Measurements from ENCODE around the gene PRRT3. TPM values are rescaled to one million over a fixed set of nuclear protein-coding genes. Genes with fewer than 3 reads are reported as not detected.
"Not testable (repeated sequence)": the region's sequence is repeated elsewhere in the genome, so short reads cannot be mapped to it uniquely, and the experiment has no call there.

Gene PRRT3
- polyA plus RNA-seq, 2 donors, result 1.0 to 2.0 TPM

- not testable (repeated sequence) for H3K4me3 ChIP-seq (ENCODE audit: low read depth in 1 of 2, low read length in 2 of 2)
- peaks cover 0 to 29% of the 10 kb centered on the region in 2 donors for H3K36me3 ChIP-seq (ENCODE audit: control insufficient read depth in 2 of 2, insufficient read depth in 2 of 2, low read length in 1 of 2)
- 96 to 97% methylated on average over 6 to 32 of the region's 32 CpGs for WGBS, 2 donors
These were observed 12.3 kb downstream of the PRRT3 start for GRCh38 chr3:9939906-9940305.

GRCh38 chr3:9938966-9939365 lies 13.2 kb downstream of the PRRT3 start:
- H3K36me3 ChIP-seq (ENCODE audit: control insufficient read depth in 2 of 2, insufficient read depth in 2 of 2, low read length in 1 of 2), result peaks cover 0 to 24% of the 10 kb centered on the region in 2 donors
- H3K4me1 ChIP-seq (ENCODE audit: control insufficient read depth in 2 of 2, insufficient read depth in 2 of 2, low read length in 1 of 2), result peaks cover 5 to 8% of the 10 kb centered on the region in 2 donors
- H3K27me3 ChIP-seq (ENCODE audit: control insufficient read depth in 1 of 2, insufficient read depth in 2 of 2, low read length in 2 of 2), result no peaks in the 10 kb centered on the region
- H3K27ac ChIP-seq (ENCODE audit: low read depth in 2 of 2, low read length in 1 of 2), result no peak overlapping the region
- WGBS, 2 donors, result 94 to 96% methylated on average over 2 of the region's 2 CpGs
- no peaks in the 10 kb centered on the region for H3K9me3 ChIP-seq (ENCODE audit: control insufficient read depth in 2 of 2, insufficient read depth in 1 of 2, low read depth in 1 of 2, low read length in 1 of 2)
- H3K4me3 ChIP-seq (ENCODE audit: low read depth in 1 of 2, low read length in 2 of 2), result no peak overlapping the region

More at GRCh38 chr3:9939906-9940305, 12.3 kb downstream of the PRRT3 start:
- not testable (repeated sequence) for H3K9me3 ChIP-seq (ENCODE audit: control insufficient read depth in 2 of 2, insufficient read depth in 1 of 2, low read depth in 1 of 2, low read length in 1 of 2); H3K27me3 ChIP-seq (ENCODE audit: control insufficient read depth in 1 of 2, insufficient read depth in 2 of 2, low read length in 2 of 2); H3K27ac ChIP-seq (ENCODE audit: low read depth in 2 of 2, low read length in 1 of 2); H3K4me1 ChIP-seq (ENCODE audit: control insufficient read depth in 2 of 2, insufficient read depth in 2 of 2, low read length in 1 of 2)

- no peaks in the 10 kb centered on the region for H3K9me3 ChIP-seq (ENCODE audit: control insufficient read depth in 2 of 2, insufficient read depth in 1 of 2, low read depth in 1 of 2, low read length in 1 of 2)
- peaks cover 0 to 15% of the 10 kb centered on the region in 2 donors for H3K36me3 ChIP-seq (ENCODE audit: control insufficient read depth in 2 of 2, insufficient read depth in 2 of 2, low read length in 1 of 2)
- 94% methylated on average over 13 of the region's 13 CpGs for WGBS, 2 donors
- peaks cover 5 to 8% of the 10 kb centered on the region in 2 donors for H3K4me1 ChIP-seq (ENCODE audit: control insufficient read depth in 2 of 2, insufficient read depth in 2 of 2, low read length in 1 of 2)
- H3K27ac ChIP-seq (ENCODE audit: low read depth in 2 of 2, low read length in 1 of 2), result no peak overlapping the region
- no peak overlapping the region for H3K4me3 ChIP-seq (ENCODE audit: low read depth in 1 of 2, low read length in 2 of 2)
- H3K27me3 ChIP-seq (ENCODE audit: control insufficient read depth in 1 of 2, insufficient read depth in 2 of 2, low read length in 2 of 2), result no peaks in the 10 kb centered on the region
These were observed 14.5 kb downstream of the PRRT3 start for GRCh38 chr3:9937486-9938238.

- Histone ChIP-seq H3K9me3 (ENCODE audit: control insufficient read depth in 2 of 2, insufficient read depth in 1 of 2, low read depth in 1 of 2, low read length in 1 of 2) (no peaks in the 10 kb centered on the region), H3K4me1 (ENCODE audit: control insufficient read depth in 2 of 2, insufficient read depth in 2 of 2, low read length in 1 of 2) (peaks cover 5 to 11% of the 10 kb centered on the region in 2 donors), H3K27ac (ENCODE audit: low read depth in 2 of 2, low read length in 1 of 2) (no peak overlapping the region), H3K27me3 (ENCODE audit: control insufficient read depth in 1 of 2, insufficient read depth in 2 of 2, low read length in 2 of 2) (no peaks in the 10 kb centered on the region), H3K36me3 (ENCODE audit: control insufficient read depth in 2 of 2, insufficient read depth in 2 of 2, low read length in 1 of 2) (peaks cover 0 to 12% of the 10 kb centered on the region in 2 donors), H3K4me3 (ENCODE audit: low read depth in 1 of 2, low read length in 2 of 2) (no peak overlapping the region)
- 89 to 93% methylated on average over 5 of the region's 5 CpGs for WGBS, 2 donors
These were observed 16.2 kb downstream of the PRRT3 start for GRCh38 chr3:9935966-9936510.

GRCh38 chr3:9934993-9935392 lies 17.2 kb downstream of the PRRT3 start:
- WGBS, 2 donors, result 46 to 51% methylated on average over 4 of the region's 4 CpGs
- no peaks in the 10 kb centered on the region for H3K27me3 ChIP-seq (ENCODE audit: control insufficient read depth in 1 of 2, insufficient read depth in 2 of 2, low read length in 2 of 2)
- no peaks in the 10 kb centered on the region for H3K9me3 ChIP-seq (ENCODE audit: control insufficient read depth in 2 of 2, insufficient read depth in 1 of 2, low read depth in 1 of 2, low read length in 1 of 2)
- H3K27ac ChIP-seq (ENCODE audit: low read depth in 2 of 2, low read length in 1 of 2), result peak overlapping the region in 1 of 2 donors; percentile 18
- no peak overlapping the region for H3K4me3 ChIP-seq (ENCODE audit: low read depth in 1 of 2, low read length in 2 of 2)
- peaks cover 3 to 10% of the 10 kb centered on the region in 2 donors for H3K36me3 ChIP-seq (ENCODE audit: control insufficient read depth in 2 of 2, insufficient read depth in 2 of 2, low read length in 1 of 2)
- peaks cover 5 to 11% of the 10 kb centered on the region in 2 donors for H3K4me1 ChIP-seq (ENCODE audit: control insufficient read depth in 2 of 2, insufficient read depth in 2 of 2, low read length in 1 of 2)

- H3K9me3 ChIP-seq (ENCODE audit: control insufficient read depth in 2 of 2, insufficient read depth in 1 of 2, low read depth in 1 of 2, low read length in 1 of 2), result no peaks in the 10 kb centered on the region
- H3K4me3 ChIP-seq (ENCODE audit: low read depth in 1 of 2, low read length in 2 of 2), result peak overlapping the region; percentile 64 to 71
- peak overlapping the region; percentile 94 to 95 for H3K27ac ChIP-seq (ENCODE audit: low read depth in 2 of 2, low read length in 1 of 2)
- H3K36me3 ChIP-seq (ENCODE audit: control insufficient read depth in 2 of 2, insufficient read depth in 2 of 2, low read length in 1 of 2), result peaks cover 8 to 14% of the 10 kb centered on the region in 2 donors
- WGBS, 2 donors, result 16 to 20% methylated on average over 11 of the region's 11 CpGs
- H3K27me3 ChIP-seq (ENCODE audit: control insufficient read depth in 1 of 2, insufficient read depth in 2 of 2, low read length in 2 of 2), result no peaks in the 10 kb centered on the region
- H3K4me1 ChIP-seq (ENCODE audit: control insufficient read depth in 2 of 2, insufficient read depth in 2 of 2, low read length in 1 of 2), result peaks cover 5 to 11% of the 10 kb centered on the region in 2 donors
These were observed 18.0 kb downstream of the PRRT3 start for GRCh38 chr3:9934235-9934621.

GRCh38 chr3:9933561-9934234 lies 18.5 kb downstream of the PRRT3 start, which contains the start of gene CRELD1:
CRELD1 (plus strand) TSS chr3:9933834; CDS start chr3:9934439, 605 bp downstream.
- H3K27ac ChIP-seq (ENCODE audit: low read depth in 2 of 2, low read length in 1 of 2), result peak within 1 kb of the TSS; percentile 94 to 95
- H3K4me1 ChIP-seq (ENCODE audit: control insufficient read depth in 2 of 2, insufficient read depth in 2 of 2, low read length in 1 of 2), result peaks cover 5 to 11% of the 10 kb centered on the region in 2 donors
- WGBS, 2 donors, result 0% methylated on average over 45 to 50 of the region's 50 CpGs
- no peaks in the 10 kb centered on the region for H3K27me3 ChIP-seq (ENCODE audit: control insufficient read depth in 1 of 2, insufficient read depth in 2 of 2, low read length in 2 of 2)
- H3K36me3 ChIP-seq (ENCODE audit: control insufficient read depth in 2 of 2, insufficient read depth in 2 of 2, low read length in 1 of 2), result peaks cover 8 to 14% of the 10 kb centered on the region in 2 donors
- no peaks in the 10 kb centered on the region for H3K9me3 ChIP-seq (ENCODE audit: control insufficient read depth in 2 of 2, insufficient read depth in 1 of 2, low read depth in 1 of 2, low read length in 1 of 2)
- H3K4me3 ChIP-seq (ENCODE audit: low read depth in 1 of 2, low read length in 2 of 2), result peak within 1 kb of the TSS; percentile 64 to 71

GRCh38 chr3:9932843-9933560 lies 19.2 kb downstream of the PRRT3 start:
- Histone ChIP-seq H3K36me3 (ENCODE audit: control insufficient read depth in 2 of 2, insufficient read depth in 2 of 2, low read length in 1 of 2) (peaks cover 11 to 20% of the 10 kb centered on the region in 2 donors), H3K27ac (ENCODE audit: low read depth in 2 of 2, low read length in 1 of 2) (peak overlapping the region; percentile 94 to 95), H3K4me3 (ENCODE audit: low read depth in 1 of 2, low read length in 2 of 2) (peak overlapping the region; percentile 64 to 71), H3K27me3 (ENCODE audit: control insufficient read depth in 1 of 2, insufficient read depth in 2 of 2, low read length in 2 of 2) (no peaks in the 10 kb centered on the region), H3K9me3 (ENCODE audit: control insufficient read depth in 2 of 2, insufficient read depth in 1 of 2, low read depth in 1 of 2, low read length in 1 of 2) (no peaks in the 10 kb centered on the region), H3K4me1 (ENCODE audit: control insufficient read depth in 2 of 2, insufficient read depth in 2 of 2, low read length in 1 of 2) (peaks cover 5 to 11% of the 10 kb centered on the region in 2 donors)
- 0 to 1% methylated on average over 62 to 77 of the region's 77 CpGs for WGBS, 2 donors

GRCh38 chr3:9932535-9932842 lies 19.7 kb downstream of the PRRT3 start:
- Histone ChIP-seq H3K4me3 (ENCODE audit: low read depth in 1 of 2, low read length in 2 of 2) (peak overlapping the region; percentile 64 to 71), H3K9me3 (ENCODE audit: control insufficient read depth in 2 of 2, insufficient read depth in 1 of 2, low read depth in 1 of 2, low read length in 1 of 2) (no peaks in the 10 kb centered on the region), H3K4me1 (ENCODE audit: control insufficient read depth in 2 of 2, insufficient read depth in 2 of 2, low read length in 1 of 2) (peaks cover 5 to 11% of the 10 kb centered on the region in 2 donors), H3K36me3 (ENCODE audit: control insufficient read depth in 2 of 2, insufficient read depth in 2 of 2, low read length in 1 of 2) (peaks cover 12 to 16% of the 10 kb centered on the region in 2 donors), H3K27me3 (ENCODE audit: control insufficient read depth in 1 of 2, insufficient read depth in 2 of 2, low read length in 2 of 2) (no peaks in the 10 kb centered on the region), H3K27ac (ENCODE audit: low read depth in 2 of 2, low read length in 1 of 2) (peak overlapping the region; percentile 94 to 95)
- WGBS, 2 donors, result 5 to 7% methylated on average over 13 of the region's 13 CpGs

All from esophagus (tissue), 2 donors.